HepG2 (cell line): ENCODE data around the gene SBNO2. TPM values are rescaled to one million over a fixed set of nuclear protein-coding genes. Genes with fewer than 3 reads are reported as not detected.

Source experiments
- ETV6 ChIP-seq: sonication (generic); formaldehyde crosslinking; conservative IDR thresholded peaks from 2 replicates; pipeline ENCODE4 v1.4.0; 2020; ENCODE audit warnings: missing genetic modification reagents
- GZF1 ChIP-seq: sonication (generic); formaldehyde crosslinking; IDR thresholded peaks from 2 replicates; pipeline ENCODE4 v1.5.1; 2020; ENCODE audit warnings: mild to moderate bottlenecking, missing genetic modification reagents
- MAFF ChIP-seq: IDR thresholded peaks from 2 replicates; pipeline ENCODE4 v1.6.1; 2011; ENCODE audit warnings: low read depth, low read length, improper control_type of control experiment
- NCOR1 ChIP-seq: fragments of 200-600 bp; sonication (generic); IDR thresholded peaks from 2 replicates; pipeline ENCODE4 v1.7.0; 2017; ENCODE audit warnings: antibody characterized with exemption, low read length, borderline replicate concordance
- NFKBIZ ChIP-seq: IDR thresholded peaks from 2 replicates; pipeline ENCODE4 v1.6.1; 2018; ENCODE audit warnings: missing genetic modification reagents, missing compliant biosample characterization
- NR2F6 ChIP-seq, 2 experiments: IDR thresholded peaks; 2 replicates each; pipeline ENCODE4 v1.6.1; 2016; ENCODE audit warnings: antibody characterized with exemption in 1 of 2, mild to moderate bottlenecking in 1 of 2
- RBFOX2 ChIP-seq: fragments of 200-400 bp; formaldehyde crosslinking; IDR thresholded peaks from 2 replicates; pipeline ENCODE4 v1.6.1; 2017; ENCODE audit warnings: low read depth, mild to moderate bottlenecking, low read length
- REPIN1 ChIP-seq: sonication (generic); formaldehyde crosslinking; IDR thresholded peaks from 2 replicates; pipeline ENCODE4 v1.8.0; 2022; ENCODE audit warnings: missing genetic modification reagents, low read depth, mild to moderate bottlenecking, borderline replicate concordance
- SNRNP70 ChIP-seq: fragments of 200-400 bp; formaldehyde crosslinking; IDR thresholded peaks from 2 replicates; pipeline ENCODE4 v1.6.1; 2017; ENCODE audit warnings: mild to moderate bottlenecking, low read depth, low read length, moderate library complexity
- ZIK1 ChIP-seq: sonication (generic); formaldehyde crosslinking; IDR thresholded peaks from 2 replicates; pipeline ENCODE4 v1.5.0; 2020; ENCODE audit warnings: mild to moderate bottlenecking, low read depth, missing genetic modification reagents, borderline replicate concordance
- ZNF234 ChIP-seq: sonication (generic); formaldehyde crosslinking; conservative IDR thresholded peaks from 2 replicates; pipeline ENCODE4 v1.5.1; 2020; ENCODE audit warnings: mild to moderate bottlenecking, missing genetic modification reagents
- ZNF546 ChIP-seq: sonication (generic); formaldehyde crosslinking; conservative IDR thresholded peaks from 2 replicates; pipeline ENCODE4 v1.8.1; 2023; ENCODE audit warnings: mild to moderate bottlenecking, missing genetic modification reagents
- polyA plus RNA-seq, 8 experiments: library from polyadenylated mRNA; depleted of rRNA in 3 of 8; stranded (reverse) in 7 of 8; unstranded in 1 of 8; fragments of >200 nt; fragmentation: Illumina TruSeq in 4 of 8; extraction: Trizol in 4 of 8; gene quantifications; 2 replicates each; pipeline versions ENCODE4 v1.2.1 to v1.2.3, GENCODE V29; 2011 to 2016; ENCODE audit warnings: low read depth in 4 of 8, missing spikeins in 1 of 8, mixed read lengths in 1 of 8; ENCODE audit not compliant: insufficient read depth in 1 of 8
- total RNA-seq, 5 experiments: library from RNA; depleted of rRNA; stranded (reverse); fragments of >200 nt; fragmentation: Illumina TruSeq; extraction: Trizol; gene quantifications; 2 replicates each; pipeline ENCODE4 v1.2.3, GENCODE V29; 2016; ENCODE audit warnings: low read depth in 1 of 5
- TF ChIP-seq, protein P1 (sequence below): sonication (generic); formaldehyde crosslinking; IDR thresholded peaks from 2 replicates; pipeline ENCODE4 v1.5.1; 2020; ENCODE audit warnings: mild to moderate bottlenecking, missing genetic modification reagents, moderate library complexity
- TF ChIP-seq, protein P2 (sequence below): sonication (generic); formaldehyde crosslinking; IDR thresholded peaks from 2 replicates; pipeline ENCODE4 v1.9.0; 2022; ENCODE audit warnings: missing genetic modification reagents, mild to moderate bottlenecking, borderline replicate concordance
- TF ChIP-seq, protein P3 (sequence below): sonication (generic); formaldehyde crosslinking; IDR thresholded peaks from 2 replicates; pipeline ENCODE4; 2020; ENCODE audit warnings: missing genetic modification reagents, mild to moderate bottlenecking, borderline replicate concordance
- TF ChIP-seq, protein P4 (sequence below): sonication (generic); formaldehyde crosslinking; IDR thresholded peaks from 2 replicates; pipeline ENCODE4 v1.5.0; 2020; ENCODE audit warnings: missing genetic modification reagents, mild to moderate bottlenecking, borderline replicate concordance
- TF ChIP-seq, protein P5 (sequence below): sonication (generic); formaldehyde crosslinking; IDR thresholded peaks from 2 replicates; pipeline ENCODE4 v1.5.1; 2020; ENCODE audit warnings: mild to moderate bottlenecking, missing genetic modification reagents, moderate library complexity

Gene SBNO2
- total and polyA plus RNA-seq, 2 of the 13 experiments (the other 11 are each of a cell fraction or from before 2014, with no cell fraction given) = 8.6 to 10.4 TPM

DNA sequence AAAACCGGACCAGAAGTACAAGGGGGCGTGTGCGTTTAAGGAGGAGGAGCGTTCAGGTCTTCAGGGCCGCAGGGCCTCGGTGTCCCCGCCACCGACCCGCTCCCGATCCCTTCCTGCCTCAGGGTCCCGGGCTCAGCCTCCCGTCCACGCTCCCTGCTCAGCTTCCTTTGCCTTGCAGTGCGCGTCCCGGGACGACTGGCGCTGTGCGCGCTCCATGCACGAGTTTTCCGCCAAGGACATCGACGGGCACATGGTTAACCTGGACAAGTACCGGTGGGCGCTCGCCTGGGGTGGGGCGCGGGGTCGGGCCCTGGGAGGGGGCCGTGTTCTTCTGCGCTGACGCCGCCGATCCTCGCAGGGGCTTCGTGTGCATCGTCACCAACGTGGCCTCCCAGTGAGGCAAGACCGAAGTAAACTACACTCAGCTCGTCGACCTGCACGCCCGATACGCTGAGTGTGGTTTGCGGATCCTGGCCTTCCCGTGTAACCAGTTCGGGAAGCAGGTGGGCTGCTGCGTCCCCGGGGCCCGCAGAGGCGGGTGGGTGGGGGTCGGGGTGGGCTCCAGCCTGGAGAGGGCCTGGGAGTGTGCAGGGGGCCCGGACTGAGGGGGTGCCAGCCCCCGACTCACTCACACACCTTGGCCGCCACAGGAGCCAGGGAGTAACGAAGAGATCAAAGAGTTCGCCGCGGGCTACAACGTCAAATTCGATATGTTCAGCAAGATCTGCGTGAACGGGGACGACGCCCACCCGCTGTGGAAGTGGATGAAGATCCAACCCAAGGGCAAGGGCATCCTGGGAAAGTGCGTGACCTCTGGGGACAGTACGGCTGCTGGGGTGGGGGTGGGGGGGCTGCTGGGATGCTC, 68.8 kb downstream of the SBNO2 start (continued):
- TF ChIP-seq NR2F6 (IDR thresholded peaks at IDR 0.05) (no peak), NR2F6 (CRISPR knock-in tag; IDR thresholded peaks at IDR 0.05) (0 out of 2 replicates have a peak, but pooled peaks have one; percentile 2), ETV6 (no peak), SNRNP70 (no peak), REPIN1 (CRISPR knock-in tag) (0 out of 2 replicates have a peak, but pooled peaks have one; percentile 24), RBFOX2 (peak; percentile 67), NFKBIZ (no peak), MAFF (no peak), ZNF546 (no peak), ZNF234 (no peak), GZF1 (CRISPR knock-in tag) (no peak), NCOR1 (no peak), ZIK1 (no peak)
- TF ChIP-seq, protein P1, sequence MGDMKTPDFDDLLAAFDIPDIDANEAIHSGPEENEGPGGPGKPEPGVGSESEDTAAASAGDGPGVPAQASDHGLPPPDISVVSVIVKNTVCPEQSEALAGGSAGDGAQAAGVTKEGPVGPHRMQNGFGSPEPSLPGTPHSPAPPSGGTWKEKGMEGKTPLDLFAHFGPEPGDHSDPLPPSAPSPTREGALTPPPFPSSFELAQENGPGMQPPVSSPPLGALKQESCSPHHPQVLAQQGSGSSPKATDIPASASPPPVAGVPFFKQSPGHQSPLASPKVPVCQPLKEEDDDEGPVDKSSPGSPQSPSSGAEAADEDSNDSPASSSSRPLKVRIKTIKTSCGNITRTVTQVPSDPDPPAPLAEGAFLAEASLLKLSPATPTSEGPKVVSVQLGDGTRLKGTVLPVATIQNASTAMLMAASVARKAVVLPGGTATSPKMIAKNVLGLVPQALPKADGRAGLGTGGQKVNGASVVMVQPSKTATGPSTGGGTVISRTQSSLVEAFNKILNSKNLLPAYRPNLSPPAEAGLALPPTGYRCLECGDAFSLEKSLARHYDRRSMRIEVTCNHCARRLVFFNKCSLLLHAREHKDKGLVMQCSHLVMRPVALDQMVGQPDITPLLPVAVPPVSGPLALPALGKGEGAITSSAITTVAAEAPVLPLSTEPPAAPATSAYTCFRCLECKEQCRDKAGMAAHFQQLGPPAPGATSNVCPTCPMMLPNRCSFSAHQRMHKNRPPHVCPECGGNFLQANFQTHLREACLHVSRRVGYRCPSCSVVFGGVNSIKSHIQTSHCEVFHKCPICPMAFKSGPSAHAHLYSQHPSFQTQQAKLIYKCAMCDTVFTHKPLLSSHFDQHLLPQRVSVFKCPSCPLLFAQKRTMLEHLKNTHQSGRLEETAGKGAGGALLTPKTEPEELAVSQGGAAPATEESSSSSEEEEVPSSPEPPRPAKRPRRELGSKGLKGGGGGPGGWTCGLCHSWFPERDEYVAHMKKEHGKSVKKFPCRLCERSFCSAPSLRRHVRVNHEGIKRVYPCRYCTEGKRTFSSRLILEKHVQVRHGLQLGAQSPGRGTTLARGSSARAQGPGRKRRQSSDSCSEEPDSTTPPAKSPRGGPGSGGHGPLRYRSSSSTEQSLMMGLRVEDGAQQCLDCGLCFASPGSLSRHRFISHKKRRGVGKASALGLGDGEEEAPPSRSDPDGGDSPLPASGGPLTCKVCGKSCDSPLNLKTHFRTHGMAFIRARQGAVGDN (CRISPR knock-in tag) = peak; percentile 78
- TF ChIP-seq, protein P2, sequence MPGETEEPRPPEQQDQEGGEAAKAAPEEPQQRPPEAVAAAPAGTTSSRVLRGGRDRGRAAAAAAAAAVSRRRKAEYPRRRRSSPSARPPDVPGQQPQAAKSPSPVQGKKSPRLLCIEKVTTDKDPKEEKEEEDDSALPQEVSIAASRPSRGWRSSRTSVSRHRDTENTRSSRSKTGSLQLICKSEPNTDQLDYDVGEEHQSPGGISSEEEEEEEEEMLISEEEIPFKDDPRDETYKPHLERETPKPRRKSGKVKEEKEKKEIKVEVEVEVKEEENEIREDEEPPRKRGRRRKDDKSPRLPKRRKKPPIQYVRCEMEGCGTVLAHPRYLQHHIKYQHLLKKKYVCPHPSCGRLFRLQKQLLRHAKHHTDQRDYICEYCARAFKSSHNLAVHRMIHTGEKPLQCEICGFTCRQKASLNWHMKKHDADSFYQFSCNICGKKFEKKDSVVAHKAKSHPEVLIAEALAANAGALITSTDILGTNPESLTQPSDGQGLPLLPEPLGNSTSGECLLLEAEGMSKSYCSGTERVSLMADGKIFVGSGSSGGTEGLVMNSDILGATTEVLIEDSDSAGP = no peak
- TF ChIP-seq, protein P3, sequence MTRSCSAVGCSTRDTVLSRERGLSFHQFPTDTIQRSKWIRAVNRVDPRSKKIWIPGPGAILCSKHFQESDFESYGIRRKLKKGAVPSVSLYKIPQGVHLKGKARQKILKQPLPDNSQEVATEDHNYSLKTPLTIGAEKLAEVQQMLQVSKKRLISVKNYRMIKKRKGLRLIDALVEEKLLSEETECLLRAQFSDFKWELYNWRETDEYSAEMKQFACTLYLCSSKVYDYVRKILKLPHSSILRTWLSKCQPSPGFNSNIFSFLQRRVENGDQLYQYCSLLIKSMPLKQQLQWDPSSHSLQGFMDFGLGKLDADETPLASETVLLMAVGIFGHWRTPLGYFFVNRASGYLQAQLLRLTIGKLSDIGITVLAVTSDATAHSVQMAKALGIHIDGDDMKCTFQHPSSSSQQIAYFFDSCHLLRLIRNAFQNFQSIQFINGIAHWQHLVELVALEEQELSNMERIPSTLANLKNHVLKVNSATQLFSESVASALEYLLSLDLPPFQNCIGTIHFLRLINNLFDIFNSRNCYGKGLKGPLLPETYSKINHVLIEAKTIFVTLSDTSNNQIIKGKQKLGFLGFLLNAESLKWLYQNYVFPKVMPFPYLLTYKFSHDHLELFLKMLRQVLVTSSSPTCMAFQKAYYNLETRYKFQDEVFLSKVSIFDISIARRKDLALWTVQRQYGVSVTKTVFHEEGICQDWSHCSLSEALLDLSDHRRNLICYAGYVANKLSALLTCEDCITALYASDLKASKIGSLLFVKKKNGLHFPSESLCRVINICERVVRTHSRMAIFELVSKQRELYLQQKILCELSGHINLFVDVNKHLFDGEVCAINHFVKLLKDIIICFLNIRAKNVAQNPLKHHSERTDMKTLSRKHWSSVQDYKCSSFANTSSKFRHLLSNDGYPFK (CRISPR knock-in tag) = no peak
- TF ChIP-seq, protein P4, sequence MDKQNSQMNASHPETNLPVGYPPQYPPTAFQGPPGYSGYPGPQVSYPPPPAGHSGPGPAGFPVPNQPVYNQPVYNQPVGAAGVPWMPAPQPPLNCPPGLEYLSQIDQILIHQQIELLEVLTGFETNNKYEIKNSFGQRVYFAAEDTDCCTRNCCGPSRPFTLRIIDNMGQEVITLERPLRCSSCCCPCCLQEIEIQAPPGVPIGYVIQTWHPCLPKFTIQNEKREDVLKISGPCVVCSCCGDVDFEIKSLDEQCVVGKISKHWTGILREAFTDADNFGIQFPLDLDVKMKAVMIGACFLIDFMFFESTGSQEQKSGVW (CRISPR knock-in tag) = no peak
- TF ChIP-seq, protein P5, sequence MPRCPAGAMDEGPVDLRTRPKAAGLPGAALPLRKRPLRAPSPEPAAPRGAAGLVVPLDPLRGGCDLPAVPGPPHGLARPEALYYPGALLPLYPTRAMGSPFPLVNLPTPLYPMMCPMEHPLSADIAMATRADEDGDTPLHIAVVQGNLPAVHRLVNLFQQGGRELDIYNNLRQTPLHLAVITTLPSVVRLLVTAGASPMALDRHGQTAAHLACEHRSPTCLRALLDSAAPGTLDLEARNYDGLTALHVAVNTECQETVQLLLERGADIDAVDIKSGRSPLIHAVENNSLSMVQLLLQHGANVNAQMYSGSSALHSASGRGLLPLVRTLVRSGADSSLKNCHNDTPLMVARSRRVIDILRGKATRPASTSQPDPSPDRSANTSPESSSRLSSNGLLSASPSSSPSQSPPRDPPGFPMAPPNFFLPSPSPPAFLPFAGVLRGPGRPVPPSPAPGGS (CRISPR knock-in tag) = no peak
